ENCODE results near the gene ARHGEF6. TPM values are rescaled to one million over a fixed set of nuclear protein-coding genes. Genes with fewer than 3 reads are reported as not detected.

ARHGEF6 gene
- total and polyA plus RNA-seq, 3 donors from 2014 or later: 5.7 to 7.0 (median 6.8) TPM

DNA sequence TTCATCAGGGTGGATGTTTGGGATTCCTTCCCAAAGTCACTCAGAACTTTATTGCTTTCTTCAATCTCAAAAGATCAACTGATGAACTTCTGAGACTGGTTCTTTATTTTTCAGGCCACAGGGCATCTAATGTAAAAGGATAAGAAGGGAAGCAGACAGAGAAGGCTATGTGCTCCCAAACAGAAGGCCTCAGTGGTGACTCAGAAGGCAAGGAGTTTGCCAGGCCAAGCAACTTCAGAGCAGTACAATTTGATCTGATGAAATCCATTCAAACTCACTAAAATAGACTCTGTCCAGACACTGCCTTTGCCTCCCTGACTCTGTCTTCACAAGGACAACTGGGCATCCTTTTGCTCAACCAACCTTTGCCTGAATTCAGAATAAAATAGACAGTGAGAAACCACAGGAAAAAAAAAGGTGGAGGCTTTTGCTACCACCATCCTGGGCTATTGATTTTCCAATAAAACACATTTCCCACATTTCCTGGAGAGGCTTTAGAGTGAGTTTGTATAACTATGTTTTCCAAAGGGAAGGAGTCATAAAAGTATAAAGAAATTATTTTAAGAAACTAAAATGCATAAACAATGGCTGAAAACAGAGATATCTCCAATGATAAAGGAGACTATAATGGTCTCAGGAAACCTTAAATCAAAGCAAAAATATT, 55.2 kb downstream of the ARHGEF6 start:
- Histone ChIP-seq H3K27ac (no peak overlapping the region), H3K4me3 (no peak overlapping the region), H3K9me3 (no peaks in the 10 kb centered on the region), H3K27me3 (no peaks in the 10 kb centered on the region), H3K36me3 (ENCODE audit: low read depth, missing control alignments) (no peaks in the 10 kb centered on the region), H3K4me1 (no peaks in the 10 kb centered on the region)
- TF ChIP-seq, protein P1, sequence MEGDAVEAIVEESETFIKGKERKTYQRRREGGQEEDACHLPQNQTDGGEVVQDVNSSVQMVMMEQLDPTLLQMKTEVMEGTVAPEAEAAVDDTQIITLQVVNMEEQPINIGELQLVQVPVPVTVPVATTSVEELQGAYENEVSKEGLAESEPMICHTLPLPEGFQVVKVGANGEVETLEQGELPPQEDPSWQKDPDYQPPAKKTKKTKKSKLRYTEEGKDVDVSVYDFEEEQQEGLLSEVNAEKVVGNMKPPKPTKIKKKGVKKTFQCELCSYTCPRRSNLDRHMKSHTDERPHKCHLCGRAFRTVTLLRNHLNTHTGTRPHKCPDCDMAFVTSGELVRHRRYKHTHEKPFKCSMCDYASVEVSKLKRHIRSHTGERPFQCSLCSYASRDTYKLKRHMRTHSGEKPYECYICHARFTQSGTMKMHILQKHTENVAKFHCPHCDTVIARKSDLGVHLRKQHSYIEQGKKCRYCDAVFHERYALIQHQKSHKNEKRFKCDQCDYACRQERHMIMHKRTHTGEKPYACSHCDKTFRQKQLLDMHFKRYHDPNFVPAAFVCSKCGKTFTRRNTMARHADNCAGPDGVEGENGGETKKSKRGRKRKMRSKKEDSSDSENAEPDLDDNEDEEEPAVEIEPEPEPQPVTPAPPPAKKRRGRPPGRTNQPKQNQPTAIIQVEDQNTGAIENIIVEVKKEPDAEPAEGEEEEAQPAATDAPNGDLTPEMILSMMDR (IDR thresholded peaks at IDR 0.05): no peak
- no peak for TF ChIP-seq POLR2A (IDR thresholded peaks at IDR 0.05)
- no peak for DNase-seq
- intact Hi-C loops (cut with DNase I; ENCODE audit: low total_unique reads): no loop called here

GRCh38 chrX:136718091-136718490, 62.6 kb downstream of the ARHGEF6 start:
- DNase-seq: no peak
- TF ChIP-seq, protein P1 (IDR thresholded peaks at IDR 0.05): no peak
- no peak for TF ChIP-seq POLR2A (IDR thresholded peaks at IDR 0.05)
- H3K27ac ChIP-seq: no peak overlapping the region
- no peaks in the 10 kb centered on the region for H3K4me1 ChIP-seq
- H3K27me3 ChIP-seq: no peaks in the 10 kb centered on the region
- no peaks in the 10 kb centered on the region for H3K36me3 ChIP-seq (ENCODE audit: low read depth, missing control alignments)
- WGBS, 2 donors: 88 to 89% methylated on average over 2 of the region's 2 CpGs
- no peak overlapping the region for H3K4me3 ChIP-seq
- intact Hi-C loops (cut with DNase I; ENCODE audit: low total_unique reads): no loop called here
- no peaks in the 10 kb centered on the region for H3K9me3 ChIP-seq

GRCh38 chrX:136714626-136715599, 65.8 kb downstream of the ARHGEF6 start:
- H3K27ac ChIP-seq: no peak overlapping the region
- intact Hi-C loops (cut with DNase I; ENCODE audit: low total_unique reads): no loop called here
- DNase-seq: no peak
- no peak overlapping the region for H3K4me3 ChIP-seq
- 77 to 79% methylated on average over 6 of the region's 6 CpGs for WGBS, 2 donors
- H3K27me3 ChIP-seq: no peaks in the 10 kb centered on the region
- no peaks in the 10 kb centered on the region for H3K36me3 ChIP-seq (ENCODE audit: low read depth, missing control alignments)
- no peaks in the 10 kb centered on the region for H3K4me1 ChIP-seq
- no peaks in the 10 kb centered on the region for H3K9me3 ChIP-seq
- TF ChIP-seq, protein P1 (IDR thresholded peaks at IDR 0.05): no peak
- no peak for TF ChIP-seq POLR2A (IDR thresholded peaks at IDR 0.05)

DNA sequence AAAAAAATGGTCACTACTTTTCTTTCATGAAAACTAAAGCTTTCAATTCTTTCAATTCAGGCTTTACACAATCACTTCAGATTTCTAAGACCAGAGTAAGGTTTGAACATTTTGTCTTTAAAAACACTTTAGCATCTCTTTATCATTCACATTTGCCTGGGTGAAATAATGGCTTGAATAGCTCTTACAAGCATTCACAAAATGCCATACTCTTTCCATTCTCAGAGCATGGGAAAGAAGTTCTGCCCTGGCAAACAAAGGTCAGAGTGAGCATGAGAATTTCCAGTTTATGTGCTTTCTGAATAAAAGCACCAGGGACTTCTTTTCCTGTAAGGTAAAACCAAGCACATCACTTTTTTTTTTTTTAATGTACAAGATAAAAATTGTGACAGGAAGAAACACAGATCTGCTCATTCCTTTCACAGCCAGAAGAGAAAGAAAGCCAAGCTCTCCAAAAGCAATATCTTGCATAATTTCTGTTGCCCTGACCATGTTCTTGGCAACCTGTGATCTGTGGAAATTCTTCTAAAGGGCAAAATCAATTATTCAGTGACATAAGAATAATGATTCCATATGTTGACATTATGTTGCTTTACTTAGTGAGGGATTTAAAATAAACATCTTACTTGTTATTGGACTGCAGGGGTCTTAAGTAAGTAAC, 68.0 kb downstream of the ARHGEF6 start:
- no peak for DNase-seq
- Histone ChIP-seq H3K27me3 (no peaks in the 10 kb centered on the region), H3K36me3 (ENCODE audit: low read depth, missing control alignments) (no peaks in the 10 kb centered on the region), H3K4me1 (no peaks in the 10 kb centered on the region), H3K27ac (no peak overlapping the region), H3K9me3 (no peaks in the 10 kb centered on the region), H3K4me3 (no peak overlapping the region)
- TF ChIP-seq, protein P1 (IDR thresholded peaks at IDR 0.05): no peak
- no peak for TF ChIP-seq POLR2A (IDR thresholded peaks at IDR 0.05)
- intact Hi-C loops (cut with DNase I; ENCODE audit: low total_unique reads): no loop called here
